Esophagus squamous epithelium (tissue), 4 donors: ENCODE results near the gene GHDC.

ENCODE experiments used
- POLR2A ChIP-seq, 4 donors: fragments of 450-650 bp; IDR thresholded peaks; one replicate each; pipeline ENCODE4 v1.6.1; 2017; ENCODE audit warnings: antibody characterized with exemption in 4 of 4, mild to moderate bottlenecking in 4 of 4, moderate library complexity in 3 of 4
- TF ChIP-seq, protein P1 (sequence below), 6 experiments: fragments of 450-650 bp in 4 of 6; fragments of 200-600 bp in 2 of 6; sonication (generic) in 2 of 6; IDR thresholded peaks; one replicate each; pipeline ENCODE4 v1.5.1; 2016 to 2019; ENCODE audit warnings: antibody characterized with exemption in 6 of 6, mild to moderate bottlenecking in 4 of 6, moderate library complexity in 4 of 6

- TF ChIP-seq POLR2A (IDR thresholded peaks at IDR 0.05): no peak
- TF ChIP-seq, protein P1, sequence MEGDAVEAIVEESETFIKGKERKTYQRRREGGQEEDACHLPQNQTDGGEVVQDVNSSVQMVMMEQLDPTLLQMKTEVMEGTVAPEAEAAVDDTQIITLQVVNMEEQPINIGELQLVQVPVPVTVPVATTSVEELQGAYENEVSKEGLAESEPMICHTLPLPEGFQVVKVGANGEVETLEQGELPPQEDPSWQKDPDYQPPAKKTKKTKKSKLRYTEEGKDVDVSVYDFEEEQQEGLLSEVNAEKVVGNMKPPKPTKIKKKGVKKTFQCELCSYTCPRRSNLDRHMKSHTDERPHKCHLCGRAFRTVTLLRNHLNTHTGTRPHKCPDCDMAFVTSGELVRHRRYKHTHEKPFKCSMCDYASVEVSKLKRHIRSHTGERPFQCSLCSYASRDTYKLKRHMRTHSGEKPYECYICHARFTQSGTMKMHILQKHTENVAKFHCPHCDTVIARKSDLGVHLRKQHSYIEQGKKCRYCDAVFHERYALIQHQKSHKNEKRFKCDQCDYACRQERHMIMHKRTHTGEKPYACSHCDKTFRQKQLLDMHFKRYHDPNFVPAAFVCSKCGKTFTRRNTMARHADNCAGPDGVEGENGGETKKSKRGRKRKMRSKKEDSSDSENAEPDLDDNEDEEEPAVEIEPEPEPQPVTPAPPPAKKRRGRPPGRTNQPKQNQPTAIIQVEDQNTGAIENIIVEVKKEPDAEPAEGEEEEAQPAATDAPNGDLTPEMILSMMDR (IDR thresholded peaks at IDR 0.05): no peak
These were observed 39.7 kb upstream of the GHDC start for GRCh38 chr17:42233994-42234393.
